K562 (cell line): Measurements from ENCODE around the gene SLC35B1. TPM values are rescaled to one million over a fixed set of nuclear protein-coding genes. Genes with fewer than 3 reads are reported as not detected.

Experiments used
- ARID2 ChIP-seq: fragments of 450-650 bp; IDR thresholded peaks from 2 replicates; pipeline ENCODE4 v1.6.1; 2017; ENCODE audit warnings: antibody characterized with exemption, mild to moderate bottlenecking
- POU5F1 ChIP-seq: fragments of 150-350 bp; IDR thresholded peaks from 2 replicates; pipeline ENCODE4 v1.6.1; 2014; ENCODE audit warnings: borderline replicate concordance, low read length, low read depth, mild to moderate bottlenecking; ENCODE audit not compliant: partially characterized antibody
- ZNF764 ChIP-seq: fragments of 250-450 bp; sonication (Bioruptor Pico); IDR thresholded peaks from 2 replicates; pipeline ENCODE4 v1.4.0; 2020; ENCODE audit warnings: low read depth, mild to moderate bottlenecking, moderate library complexity
- polyA plus RNA-seq, 8 experiments: library from polyadenylated mRNA; depleted of rRNA in 4 of 8; stranded (reverse) in 5 of 8; unstranded in 3 of 8; fragments of >200 nt; fragmentation: Nextera tagmentation in 2 of 8; fragmentation: Illumina TruSeq in 1 of 8; extraction: Ambion mirVana in 2 of 8; extraction: Trizol in 1 of 8; gene quantifications; 2 replicates each; pipeline versions ENCODE4 v1.2.1 to v1.2.3, GENCODE V29; 2011 to 2014; ENCODE audit warnings: inconsistent platforms in 1 of 8, missing spikeins in 1 of 8
- total RNA-seq, 7 experiments: library from RNA; depleted of rRNA in 6 of 7; stranded (reverse); fragments of >200 nt in 6 of 7; fragmentation: Illumina TruSeq in 2 of 7; extraction: Trizol in 2 of 7; gene quantifications; 2 replicates each; pipeline versions ENCODE4 v1.2.1 to v1.2.3, GENCODE V29; 2011 to 2021; ENCODE audit warnings: low replicate concordance in 1 of 7
- TF ChIP-seq, protein P1 (sequence below): fragments of 450-650 bp; IDR thresholded peaks from 2 replicates; pipeline ENCODE4 v1.6.1; 2016; ENCODE audit warnings: mild to moderate bottlenecking, moderate library complexity
- TF ChIP-seq, protein P2 (sequence below): fragments of 450-650 bp; formaldehyde crosslinking; conservative IDR thresholded peaks from 2 replicates; pipeline ENCODE4 v1.4.0; 2022; ENCODE audit warnings: mild to moderate bottlenecking, missing genetic modification characterization

The SLC35B1 gene
- total and polyA plus RNA-seq, 9 of the 15 experiments (the other 6 are each of a cell fraction or from before 2014, with no cell fraction given) = 51.4 to 87.9 (median 66.3) TPM

DNA sequence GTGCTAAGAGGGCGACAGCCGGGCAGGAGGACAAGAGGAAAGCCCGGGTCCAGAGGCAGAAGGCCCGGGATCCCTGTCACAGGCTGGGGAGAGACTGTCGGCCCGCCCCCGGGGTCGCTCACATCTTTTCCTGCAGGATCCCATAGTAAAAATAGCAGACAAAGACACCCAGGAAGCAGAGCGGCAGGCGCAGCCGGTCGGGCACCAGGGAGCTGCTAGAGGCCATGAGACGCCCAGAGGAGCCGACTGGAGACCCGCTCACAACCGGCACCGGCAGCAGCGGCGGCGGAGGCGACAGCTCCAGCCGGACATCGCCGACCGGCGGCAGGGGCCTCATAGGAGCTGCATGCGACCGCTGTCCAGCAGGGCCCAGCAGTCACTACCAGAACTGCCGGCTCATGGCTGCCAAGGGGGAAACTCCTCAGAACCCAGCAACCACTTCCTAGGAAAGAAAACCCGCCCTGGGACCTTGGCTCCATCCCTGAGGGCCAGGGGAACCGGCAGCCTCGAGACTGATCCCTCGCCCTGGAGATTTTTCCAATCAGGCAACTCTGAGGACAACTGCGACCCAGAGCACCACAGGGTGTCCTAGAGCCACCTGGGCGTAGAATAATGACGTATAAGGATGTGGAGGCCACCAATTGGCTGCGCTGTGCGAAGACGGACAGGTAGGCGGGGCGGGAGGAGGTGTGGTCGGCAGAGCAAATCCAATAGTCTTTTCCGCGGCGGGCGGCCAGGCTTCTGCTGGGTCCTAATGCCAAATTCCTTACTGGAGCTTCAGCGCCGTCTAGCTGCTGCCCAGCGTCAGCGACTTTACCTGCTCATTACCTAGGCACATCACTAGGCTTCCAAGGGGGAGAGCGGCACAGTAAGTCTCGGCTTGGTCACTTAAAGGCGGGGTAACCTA is at the start of gene SLC35B1 (continued):
- TF ChIP-seq, protein P1, sequence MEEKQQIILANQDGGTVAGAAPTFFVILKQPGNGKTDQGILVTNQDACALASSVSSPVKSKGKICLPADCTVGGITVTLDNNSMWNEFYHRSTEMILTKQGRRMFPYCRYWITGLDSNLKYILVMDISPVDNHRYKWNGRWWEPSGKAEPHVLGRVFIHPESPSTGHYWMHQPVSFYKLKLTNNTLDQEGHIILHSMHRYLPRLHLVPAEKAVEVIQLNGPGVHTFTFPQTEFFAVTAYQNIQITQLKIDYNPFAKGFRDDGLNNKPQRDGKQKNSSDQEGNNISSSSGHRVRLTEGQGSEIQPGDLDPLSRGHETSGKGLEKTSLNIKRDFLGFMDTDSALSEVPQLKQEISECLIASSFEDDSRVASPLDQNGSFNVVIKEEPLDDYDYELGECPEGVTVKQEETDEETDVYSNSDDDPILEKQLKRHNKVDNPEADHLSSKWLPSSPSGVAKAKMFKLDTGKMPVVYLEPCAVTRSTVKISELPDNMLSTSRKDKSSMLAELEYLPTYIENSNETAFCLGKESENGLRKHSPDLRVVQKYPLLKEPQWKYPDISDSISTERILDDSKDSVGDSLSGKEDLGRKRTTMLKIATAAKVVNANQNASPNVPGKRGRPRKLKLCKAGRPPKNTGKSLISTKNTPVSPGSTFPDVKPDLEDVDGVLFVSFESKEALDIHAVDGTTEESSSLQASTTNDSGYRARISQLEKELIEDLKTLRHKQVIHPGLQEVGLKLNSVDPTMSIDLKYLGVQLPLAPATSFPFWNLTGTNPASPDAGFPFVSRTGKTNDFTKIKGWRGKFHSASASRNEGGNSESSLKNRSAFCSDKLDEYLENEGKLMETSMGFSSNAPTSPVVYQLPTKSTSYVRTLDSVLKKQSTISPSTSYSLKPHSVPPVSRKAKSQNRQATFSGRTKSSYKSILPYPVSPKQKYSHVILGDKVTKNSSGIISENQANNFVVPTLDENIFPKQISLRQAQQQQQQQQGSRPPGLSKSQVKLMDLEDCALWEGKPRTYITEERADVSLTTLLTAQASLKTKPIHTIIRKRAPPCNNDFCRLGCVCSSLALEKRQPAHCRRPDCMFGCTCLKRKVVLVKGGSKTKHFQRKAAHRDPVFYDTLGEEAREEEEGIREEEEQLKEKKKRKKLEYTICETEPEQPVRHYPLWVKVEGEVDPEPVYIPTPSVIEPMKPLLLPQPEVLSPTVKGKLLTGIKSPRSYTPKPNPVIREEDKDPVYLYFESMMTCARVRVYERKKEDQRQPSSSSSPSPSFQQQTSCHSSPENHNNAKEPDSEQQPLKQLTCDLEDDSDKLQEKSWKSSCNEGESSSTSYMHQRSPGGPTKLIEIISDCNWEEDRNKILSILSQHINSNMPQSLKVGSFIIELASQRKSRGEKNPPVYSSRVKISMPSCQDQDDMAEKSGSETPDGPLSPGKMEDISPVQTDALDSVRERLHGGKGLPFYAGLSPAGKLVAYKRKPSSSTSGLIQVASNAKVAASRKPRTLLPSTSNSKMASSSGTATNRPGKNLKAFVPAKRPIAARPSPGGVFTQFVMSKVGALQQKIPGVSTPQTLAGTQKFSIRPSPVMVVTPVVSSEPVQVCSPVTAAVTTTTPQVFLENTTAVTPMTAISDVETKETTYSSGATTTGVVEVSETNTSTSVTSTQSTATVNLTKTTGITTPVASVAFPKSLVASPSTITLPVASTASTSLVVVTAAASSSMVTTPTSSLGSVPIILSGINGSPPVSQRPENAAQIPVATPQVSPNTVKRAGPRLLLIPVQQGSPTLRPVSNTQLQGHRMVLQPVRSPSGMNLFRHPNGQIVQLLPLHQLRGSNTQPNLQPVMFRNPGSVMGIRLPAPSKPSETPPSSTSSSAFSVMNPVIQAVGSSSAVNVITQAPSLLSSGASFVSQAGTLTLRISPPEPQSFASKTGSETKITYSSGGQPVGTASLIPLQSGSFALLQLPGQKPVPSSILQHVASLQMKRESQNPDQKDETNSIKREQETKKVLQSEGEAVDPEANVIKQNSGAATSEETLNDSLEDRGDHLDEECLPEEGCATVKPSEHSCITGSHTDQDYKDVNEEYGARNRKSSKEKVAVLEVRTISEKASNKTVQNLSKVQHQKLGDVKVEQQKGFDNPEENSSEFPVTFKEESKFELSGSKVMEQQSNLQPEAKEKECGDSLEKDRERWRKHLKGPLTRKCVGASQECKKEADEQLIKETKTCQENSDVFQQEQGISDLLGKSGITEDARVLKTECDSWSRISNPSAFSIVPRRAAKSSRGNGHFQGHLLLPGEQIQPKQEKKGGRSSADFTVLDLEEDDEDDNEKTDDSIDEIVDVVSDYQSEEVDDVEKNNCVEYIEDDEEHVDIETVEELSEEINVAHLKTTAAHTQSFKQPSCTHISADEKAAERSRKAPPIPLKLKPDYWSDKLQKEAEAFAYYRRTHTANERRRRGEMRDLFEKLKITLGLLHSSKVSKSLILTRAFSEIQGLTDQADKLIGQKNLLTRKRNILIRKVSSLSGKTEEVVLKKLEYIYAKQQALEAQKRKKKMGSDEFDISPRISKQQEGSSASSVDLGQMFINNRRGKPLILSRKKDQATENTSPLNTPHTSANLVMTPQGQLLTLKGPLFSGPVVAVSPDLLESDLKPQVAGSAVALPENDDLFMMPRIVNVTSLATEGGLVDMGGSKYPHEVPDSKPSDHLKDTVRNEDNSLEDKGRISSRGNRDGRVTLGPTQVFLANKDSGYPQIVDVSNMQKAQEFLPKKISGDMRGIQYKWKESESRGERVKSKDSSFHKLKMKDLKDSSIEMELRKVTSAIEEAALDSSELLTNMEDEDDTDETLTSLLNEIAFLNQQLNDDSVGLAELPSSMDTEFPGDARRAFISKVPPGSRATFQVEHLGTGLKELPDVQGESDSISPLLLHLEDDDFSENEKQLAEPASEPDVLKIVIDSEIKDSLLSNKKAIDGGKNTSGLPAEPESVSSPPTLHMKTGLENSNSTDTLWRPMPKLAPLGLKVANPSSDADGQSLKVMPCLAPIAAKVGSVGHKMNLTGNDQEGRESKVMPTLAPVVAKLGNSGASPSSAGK = no peak; the same call in 1 of the 2 replicates
- no peak for TF ChIP-seq POU5F1
- TF ChIP-seq, protein P2, sequence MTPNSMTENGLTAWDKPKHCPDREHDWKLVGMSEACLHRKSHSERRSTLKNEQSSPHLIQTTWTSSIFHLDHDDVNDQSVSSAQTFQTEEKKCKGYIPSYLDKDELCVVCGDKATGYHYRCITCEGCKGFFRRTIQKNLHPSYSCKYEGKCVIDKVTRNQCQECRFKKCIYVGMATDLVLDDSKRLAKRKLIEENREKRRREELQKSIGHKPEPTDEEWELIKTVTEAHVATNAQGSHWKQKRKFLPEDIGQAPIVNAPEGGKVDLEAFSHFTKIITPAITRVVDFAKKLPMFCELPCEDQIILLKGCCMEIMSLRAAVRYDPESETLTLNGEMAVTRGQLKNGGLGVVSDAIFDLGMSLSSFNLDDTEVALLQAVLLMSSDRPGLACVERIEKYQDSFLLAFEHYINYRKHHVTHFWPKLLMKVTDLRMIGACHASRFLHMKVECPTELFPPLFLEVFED (CRISPR knock-in tag) = no peak
- no peak for TF ChIP-seq ZNF764 (CRISPR knock-in tag)
- TF ChIP-seq ARID2 = no peak
